Measurements from ENCODE around the gene ENTR1. TPM values are rescaled to one million over a fixed set of nuclear protein-coding genes. Genes with fewer than 3 reads are reported as not detected.

The ENTR1 gene
- total and polyA plus RNA-seq, 2 of the 13 experiments (the other 11 are each of a cell fraction or from before 2014, with no cell fraction given), result 70.1 to 76.4 TPM

DNA sequence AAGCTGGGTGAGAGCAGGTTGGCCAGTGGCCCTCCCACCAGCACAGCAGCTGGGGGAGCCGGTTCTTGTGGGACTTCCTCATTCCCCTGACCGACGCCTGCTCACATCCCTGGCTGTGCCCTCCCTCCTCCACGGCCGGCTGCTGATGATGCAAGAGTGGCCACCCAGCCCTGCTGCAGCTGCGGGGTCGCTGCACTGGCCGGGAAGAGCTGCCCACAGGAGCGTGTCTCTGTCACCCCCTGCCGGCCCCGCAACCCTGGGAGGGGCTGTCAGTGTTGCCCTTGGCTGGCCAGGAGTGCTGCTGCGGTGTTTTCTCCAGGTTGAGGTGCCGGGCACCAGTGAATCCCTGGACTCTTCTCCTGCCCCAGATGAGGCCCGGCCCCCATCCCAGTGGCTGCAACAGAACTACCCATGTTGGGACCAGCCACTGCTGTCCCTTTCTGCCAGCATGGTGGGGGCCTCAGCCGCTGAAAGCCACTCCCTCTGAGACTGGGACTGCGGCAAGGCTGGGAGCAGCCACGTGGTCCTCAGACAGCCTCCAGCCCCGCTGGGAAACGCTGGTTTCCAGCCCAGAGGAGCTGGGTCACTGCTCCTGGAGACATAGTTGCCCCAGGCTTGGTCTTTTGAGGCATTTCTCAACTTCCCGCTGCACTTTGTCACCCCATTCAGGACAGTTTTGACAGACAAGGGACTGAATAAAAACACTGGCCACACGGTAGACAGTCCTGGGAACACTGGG, 37.7 kb downstream of the ENTR1 start (continued):
- TF ChIP-seq, protein P1, sequence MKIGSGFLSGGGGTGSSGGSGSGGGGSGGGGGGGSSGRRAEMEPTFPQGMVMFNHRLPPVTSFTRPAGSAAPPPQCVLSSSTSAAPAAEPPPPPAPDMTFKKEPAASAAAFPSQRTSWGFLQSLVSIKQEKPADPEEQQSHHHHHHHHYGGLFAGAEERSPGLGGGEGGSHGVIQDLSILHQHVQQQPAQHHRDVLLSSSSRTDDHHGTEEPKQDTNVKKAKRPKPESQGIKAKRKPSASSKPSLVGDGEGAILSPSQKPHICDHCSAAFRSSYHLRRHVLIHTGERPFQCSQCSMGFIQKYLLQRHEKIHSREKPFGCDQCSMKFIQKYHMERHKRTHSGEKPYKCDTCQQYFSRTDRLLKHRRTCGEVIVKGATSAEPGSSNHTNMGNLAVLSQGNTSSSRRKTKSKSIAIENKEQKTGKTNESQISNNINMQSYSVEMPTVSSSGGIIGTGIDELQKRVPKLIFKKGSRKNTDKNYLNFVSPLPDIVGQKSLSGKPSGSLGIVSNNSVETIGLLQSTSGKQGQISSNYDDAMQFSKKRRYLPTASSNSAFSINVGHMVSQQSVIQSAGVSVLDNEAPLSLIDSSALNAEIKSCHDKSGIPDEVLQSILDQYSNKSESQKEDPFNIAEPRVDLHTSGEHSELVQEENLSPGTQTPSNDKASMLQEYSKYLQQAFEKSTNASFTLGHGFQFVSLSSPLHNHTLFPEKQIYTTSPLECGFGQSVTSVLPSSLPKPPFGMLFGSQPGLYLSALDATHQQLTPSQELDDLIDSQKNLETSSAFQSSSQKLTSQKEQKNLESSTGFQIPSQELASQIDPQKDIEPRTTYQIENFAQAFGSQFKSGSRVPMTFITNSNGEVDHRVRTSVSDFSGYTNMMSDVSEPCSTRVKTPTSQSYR (CRISPR knock-in tag; IDR thresholded peaks at IDR 0.05; ENCODE audit: borderline replicate concordance), result peak; percentile 63; the same call in 1 of the 2 replicates
- TF ChIP-seq, protein P2, sequence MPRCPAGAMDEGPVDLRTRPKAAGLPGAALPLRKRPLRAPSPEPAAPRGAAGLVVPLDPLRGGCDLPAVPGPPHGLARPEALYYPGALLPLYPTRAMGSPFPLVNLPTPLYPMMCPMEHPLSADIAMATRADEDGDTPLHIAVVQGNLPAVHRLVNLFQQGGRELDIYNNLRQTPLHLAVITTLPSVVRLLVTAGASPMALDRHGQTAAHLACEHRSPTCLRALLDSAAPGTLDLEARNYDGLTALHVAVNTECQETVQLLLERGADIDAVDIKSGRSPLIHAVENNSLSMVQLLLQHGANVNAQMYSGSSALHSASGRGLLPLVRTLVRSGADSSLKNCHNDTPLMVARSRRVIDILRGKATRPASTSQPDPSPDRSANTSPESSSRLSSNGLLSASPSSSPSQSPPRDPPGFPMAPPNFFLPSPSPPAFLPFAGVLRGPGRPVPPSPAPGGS (CRISPR knock-in tag; IDR thresholded peaks at IDR 0.05), result no peak
- TF ChIP-seq PHF21A (CRISPR knock-in tag; IDR thresholded peaks at IDR 0.05) (peak; percentile 47), MEIS2 (CRISPR knock-in tag; IDR thresholded peaks at IDR 0.05) (peak; percentile 66; the same call in 1 of the 2 replicates), RFX3 (CRISPR knock-in tag; IDR thresholded peaks at IDR 0.05) (no peak), ZNF121 (CRISPR knock-in tag; IDR thresholded peaks at IDR 0.05) (peak; percentile 96), ZNF34 (CRISPR knock-in tag; IDR thresholded peaks at IDR 0.05; ENCODE audit: borderline replicate concordance) (peak; percentile 78; the same call in 1 of the 2 replicates), ZSCAN25 (CRISPR knock-in tag; IDR thresholded peaks at IDR 0.05) (0 out of 2 replicates have a peak, but pooled peaks have one; percentile 24), KLF6 (CRISPR knock-in tag; IDR thresholded peaks at IDR 0.05) (no peak), ZNF205 (CRISPR knock-in tag; IDR thresholded peaks at IDR 0.05) (0 out of 2 replicates have a peak, but pooled peaks have one; percentile 32), CEBPB (IDR thresholded peaks at IDR 0.05; ENCODE audit: borderline replicate concordance, low read depth, low read length) (peak; percentile 97), ZNF781 (CRISPR knock-in tag; IDR thresholded peaks at IDR 0.05; ENCODE audit: borderline replicate concordance, not compliant biosample characterization) (no peak), ZNF839 (CRISPR knock-in tag; IDR thresholded peaks at IDR 0.05; ENCODE audit: borderline replicate concordance) (0 out of 2 replicates have a peak, but pooled peaks have one; percentile 21)
- TF ChIP-seq, protein P3, sequence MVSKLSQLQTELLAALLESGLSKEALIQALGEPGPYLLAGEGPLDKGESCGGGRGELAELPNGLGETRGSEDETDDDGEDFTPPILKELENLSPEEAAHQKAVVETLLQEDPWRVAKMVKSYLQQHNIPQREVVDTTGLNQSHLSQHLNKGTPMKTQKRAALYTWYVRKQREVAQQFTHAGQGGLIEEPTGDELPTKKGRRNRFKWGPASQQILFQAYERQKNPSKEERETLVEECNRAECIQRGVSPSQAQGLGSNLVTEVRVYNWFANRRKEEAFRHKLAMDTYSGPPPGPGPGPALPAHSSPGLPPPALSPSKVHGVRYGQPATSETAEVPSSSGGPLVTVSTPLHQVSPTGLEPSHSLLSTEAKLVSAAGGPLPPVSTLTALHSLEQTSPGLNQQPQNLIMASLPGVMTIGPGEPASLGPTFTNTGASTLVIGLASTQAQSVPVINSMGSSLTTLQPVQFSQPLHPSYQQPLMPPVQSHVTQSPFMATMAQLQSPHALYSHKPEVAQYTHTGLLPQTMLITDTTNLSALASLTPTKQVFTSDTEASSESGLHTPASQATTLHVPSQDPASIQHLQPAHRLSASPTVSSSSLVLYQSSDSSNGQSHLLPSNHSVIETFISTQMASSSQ (IDR thresholded peaks at IDR 0.05; ENCODE audit: low read depth), result no peak
- TF ChIP-seq, protein P3 (CRISPR knock-in tag; IDR thresholded peaks at IDR 0.05; ENCODE audit: borderline replicate concordance), result 0 out of 2 replicates have a peak, but pooled peaks have one; percentile 53
- TF ChIP-seq, protein P4, sequence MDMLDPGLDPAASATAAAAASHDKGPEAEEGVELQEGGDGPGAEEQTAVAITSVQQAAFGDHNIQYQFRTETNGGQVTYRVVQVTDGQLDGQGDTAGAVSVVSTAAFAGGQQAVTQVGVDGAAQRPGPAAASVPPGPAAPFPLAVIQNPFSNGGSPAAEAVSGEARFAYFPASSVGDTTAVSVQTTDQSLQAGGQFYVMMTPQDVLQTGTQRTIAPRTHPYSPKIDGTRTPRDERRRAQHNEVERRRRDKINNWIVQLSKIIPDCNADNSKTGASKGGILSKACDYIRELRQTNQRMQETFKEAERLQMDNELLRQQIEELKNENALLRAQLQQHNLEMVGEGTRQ (IDR thresholded peaks at IDR 0.05; ENCODE audit: low read depth, low read length), result no peak
- TF ChIP-seq, protein P4 (CRISPR knock-in tag; IDR thresholded peaks at IDR 0.05; ENCODE audit: borderline replicate concordance), result no peak

Measured in HepG2 (cell line).